Stimulated activated naive CD8-positive, alpha-beta T cell treated with anti-CD3 and anti-CD28 coated beads, Interleukin-15, Interleukin-2, amounts not matched to agents 100 ng/mL and 50 ng/mL, for 24 hours (primary cell): ENCODE data around the gene ZBTB24.
"Not testable (repeated sequence)": the region's sequence is repeated elsewhere in the genome, so short reads cannot be mapped to it uniquely, and the experiment has no call there.

Experiments used
- H3K27ac Mint-ChIP-seq: one replicate; pipeline ENCODE4 v1.8.0; 2021; ENCODE audit warnings: mild to moderate bottlenecking, mixed read lengths
- H3K27me3 Mint-ChIP-seq: one replicate; pipeline ENCODE4 v1.8.0; 2021; ENCODE audit warnings: mixed read lengths
- H3K36me3 Mint-ChIP-seq: one replicate; pipeline ENCODE4 v1.8.0; 2021; ENCODE audit warnings: low read depth, mixed read lengths
- H3K4me1 Mint-ChIP-seq: one replicate; pipeline ENCODE4 v1.8.0; 2021; ENCODE audit warnings: low read depth, mixed read lengths
- H3K4me3 Mint-ChIP-seq: one replicate; pipeline ENCODE4 v1.8.0; 2021; ENCODE audit warnings: mild to moderate bottlenecking, mixed read lengths
- H3K9me3 Mint-ChIP-seq: one replicate; pipeline ENCODE4 v1.8.0; 2021; ENCODE audit warnings: mixed read lengths

ZBTB24 gene

GRCh38 chr6:109466212-109466923 is 16.7 kb downstream of the ZBTB24 start:
- peaks cover 60% of the 10 kb centered on the region for H3K4me1 Mint-ChIP-seq
- H3K27me3 Mint-ChIP-seq = no peaks in the 10 kb centered on the region
- H3K9me3 Mint-ChIP-seq = peaks cover 3% of the 10 kb centered on the region
- no peak overlapping the region for H3K4me3 Mint-ChIP-seq
- peaks cover 96% of the 10 kb centered on the region for H3K36me3 Mint-ChIP-seq
- H3K27ac Mint-ChIP-seq = no peak overlapping the region

DNA sequence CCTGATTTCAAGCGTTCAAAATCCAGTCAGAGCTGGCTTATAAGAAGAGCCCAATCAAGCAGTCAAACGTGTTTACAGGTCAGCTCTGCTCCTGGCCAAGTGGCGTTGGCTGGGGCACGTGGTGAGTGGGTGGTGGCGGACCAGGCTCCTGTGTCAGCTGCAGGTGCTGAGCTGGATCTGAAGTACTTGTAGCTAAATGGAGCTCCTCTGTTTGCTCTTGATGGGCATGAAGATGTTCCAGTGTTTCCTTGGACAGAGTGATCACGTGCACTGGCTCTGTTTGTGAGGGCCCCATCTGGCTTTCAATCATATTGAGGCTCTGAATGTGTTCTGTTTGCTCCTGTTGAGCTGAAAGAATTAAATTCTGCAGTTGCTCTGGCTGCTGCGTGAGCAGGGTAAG is 17.2 kb downstream of the ZBTB24 start:
- Mint-ChIP-seq H3K4me1 (peaks cover 59% of the 10 kb centered on the region), H3K27me3 (no peaks in the 10 kb centered on the region), H3K27ac (no peak overlapping the region), H3K9me3 (peaks cover 3% of the 10 kb centered on the region), H3K36me3 (peaks cover 96% of the 10 kb centered on the region), H3K4me3 (no peak overlapping the region)

DNA sequence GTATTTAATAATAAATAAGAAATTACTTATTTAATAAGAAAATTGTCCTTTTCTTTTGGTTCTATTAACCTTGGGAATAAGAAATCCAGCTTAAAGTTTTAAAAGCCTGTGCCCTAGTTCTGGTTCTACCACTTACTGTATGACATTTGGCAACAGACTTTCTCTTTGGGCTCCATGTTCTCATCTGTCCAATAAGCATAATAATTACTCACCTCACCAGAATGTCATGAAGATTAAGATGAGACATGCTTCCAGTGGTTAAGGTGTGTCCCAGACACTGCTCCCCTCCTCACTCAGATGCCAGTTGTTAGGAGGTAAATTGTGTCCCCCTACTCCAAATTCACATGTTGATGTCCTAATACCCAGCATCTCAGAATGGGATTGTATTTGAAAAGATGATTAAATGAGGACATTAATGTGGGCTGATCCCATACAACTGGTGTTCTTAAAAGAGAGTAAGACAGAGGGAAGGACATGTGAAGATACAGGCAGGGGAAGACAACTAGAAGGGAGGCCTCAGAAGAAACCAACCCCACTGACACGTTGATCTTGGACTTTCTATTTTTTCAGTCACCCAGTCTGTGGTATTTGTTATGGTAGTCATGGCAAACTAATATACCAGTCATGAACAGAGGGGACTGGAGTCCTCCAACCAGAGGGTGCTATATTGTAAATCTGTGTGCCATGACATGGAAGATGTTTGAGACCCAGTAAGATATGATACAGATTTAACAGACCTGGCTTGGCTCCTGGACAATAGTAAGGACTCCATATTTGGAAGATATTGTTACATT is 21.1 kb downstream of the ZBTB24 start:
- H3K4me3 Mint-ChIP-seq = no peak overlapping the region

GRCh38 chr6:109461205-109461604 is 21.8 kb downstream of the ZBTB24 start:
- not testable (repeated sequence) for H3K9me3 Mint-ChIP-seq, H3K27me3 Mint-ChIP-seq, H3K4me3 Mint-ChIP-seq
- Mint-ChIP-seq H3K36me3 (peaks cover 59% of the 10 kb centered on the region), H3K27ac (peak overlapping the region; percentile 36), H3K4me1 (peaks cover 84% of the 10 kb centered on the region)

More for the DNA sequence above, 21.1 kb downstream of the ZBTB24 start:
- H3K4me1 Mint-ChIP-seq = peaks cover 77% of the 10 kb centered on the region
- H3K27ac Mint-ChIP-seq = peak overlapping the region; percentile 80
- H3K36me3 Mint-ChIP-seq = peaks cover 66% of the 10 kb centered on the region
- no peaks in the 10 kb centered on the region for H3K27me3 Mint-ChIP-seq
- H3K9me3 Mint-ChIP-seq = peaks cover 3% of the 10 kb centered on the region

GRCh38 chr6:109460161-109460829 is 22.7 kb downstream of the ZBTB24 start:
- Mint-ChIP-seq H3K27me3 (no peaks in the 10 kb centered on the region), H3K9me3 (peaks cover 3% of the 10 kb centered on the region), H3K36me3 (peaks cover 49% of the 10 kb centered on the region), H3K4me3 (no peak overlapping the region), H3K4me1 (peaks cover 76% of the 10 kb centered on the region), H3K27ac (peak overlapping the region; percentile 40)

DNA sequence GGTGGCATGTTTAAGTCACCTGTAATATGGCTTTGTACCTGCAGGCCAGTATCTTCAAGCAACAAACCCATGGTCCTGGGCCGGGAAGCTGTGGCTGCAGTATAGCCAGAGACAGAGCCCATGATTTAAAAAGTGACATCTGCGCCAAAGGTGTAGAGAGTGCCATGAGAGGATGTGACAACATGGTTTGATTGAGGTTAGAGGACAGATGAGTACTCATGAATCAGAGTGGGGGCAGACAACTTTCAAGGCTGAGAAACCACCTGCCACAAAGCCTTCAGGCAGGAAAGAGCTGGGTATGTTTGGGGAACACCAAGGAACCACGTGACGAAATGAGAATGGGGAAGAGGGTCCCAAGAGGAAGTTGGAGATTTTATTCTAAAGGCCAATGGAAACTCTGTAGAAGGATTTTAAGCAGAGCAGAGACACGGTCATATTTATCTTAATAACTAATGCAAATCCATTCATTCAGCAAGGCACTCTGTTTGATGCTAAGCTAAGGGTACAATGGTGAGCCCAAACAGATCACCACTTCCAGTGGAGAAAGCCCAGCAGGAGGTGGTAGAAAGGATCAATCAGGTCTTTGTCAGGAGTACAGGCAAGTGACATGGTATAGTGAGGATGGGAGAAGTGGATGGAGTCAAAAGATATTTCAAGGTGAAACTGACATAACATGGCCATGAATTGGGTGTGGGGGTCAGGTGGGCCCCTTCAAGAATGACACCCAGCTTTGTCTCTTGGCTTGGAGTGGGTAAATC is 24.1 kb downstream of the ZBTB24 start:
- Mint-ChIP-seq H3K27ac (peak overlapping the region; percentile 77), H3K36me3 (peaks cover 38% of the 10 kb centered on the region), H3K27me3 (no peaks in the 10 kb centered on the region), H3K4me1 (peaks cover 73% of the 10 kb centered on the region), H3K9me3 (peaks cover 3% of the 10 kb centered on the region), H3K4me3 (peak overlapping the region; percentile 18)

DNA sequence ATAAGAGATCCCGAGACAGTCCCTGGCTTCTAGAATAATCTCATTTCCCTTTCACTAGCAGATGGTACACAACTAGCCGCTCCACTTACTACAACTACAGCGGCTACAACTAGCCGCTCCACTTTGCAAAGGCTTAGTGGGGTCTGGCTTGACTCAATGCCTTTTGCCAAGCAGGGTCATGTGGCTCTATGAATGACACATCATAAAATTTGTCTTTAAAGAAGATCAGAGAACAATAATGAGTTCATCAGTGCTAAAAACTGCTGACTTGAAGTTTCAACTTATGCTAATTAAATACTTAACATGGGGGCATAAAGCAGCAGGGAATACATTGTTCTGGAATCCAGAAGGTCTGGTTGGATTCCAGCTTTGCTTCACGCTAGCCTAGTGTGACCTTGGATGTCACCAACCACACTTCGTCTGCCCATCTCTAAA is 25.4 kb downstream of the ZBTB24 start:
- Mint-ChIP-seq H3K27ac (no peak overlapping the region), H3K4me3 (peak overlapping the region; percentile 9)

DNA sequence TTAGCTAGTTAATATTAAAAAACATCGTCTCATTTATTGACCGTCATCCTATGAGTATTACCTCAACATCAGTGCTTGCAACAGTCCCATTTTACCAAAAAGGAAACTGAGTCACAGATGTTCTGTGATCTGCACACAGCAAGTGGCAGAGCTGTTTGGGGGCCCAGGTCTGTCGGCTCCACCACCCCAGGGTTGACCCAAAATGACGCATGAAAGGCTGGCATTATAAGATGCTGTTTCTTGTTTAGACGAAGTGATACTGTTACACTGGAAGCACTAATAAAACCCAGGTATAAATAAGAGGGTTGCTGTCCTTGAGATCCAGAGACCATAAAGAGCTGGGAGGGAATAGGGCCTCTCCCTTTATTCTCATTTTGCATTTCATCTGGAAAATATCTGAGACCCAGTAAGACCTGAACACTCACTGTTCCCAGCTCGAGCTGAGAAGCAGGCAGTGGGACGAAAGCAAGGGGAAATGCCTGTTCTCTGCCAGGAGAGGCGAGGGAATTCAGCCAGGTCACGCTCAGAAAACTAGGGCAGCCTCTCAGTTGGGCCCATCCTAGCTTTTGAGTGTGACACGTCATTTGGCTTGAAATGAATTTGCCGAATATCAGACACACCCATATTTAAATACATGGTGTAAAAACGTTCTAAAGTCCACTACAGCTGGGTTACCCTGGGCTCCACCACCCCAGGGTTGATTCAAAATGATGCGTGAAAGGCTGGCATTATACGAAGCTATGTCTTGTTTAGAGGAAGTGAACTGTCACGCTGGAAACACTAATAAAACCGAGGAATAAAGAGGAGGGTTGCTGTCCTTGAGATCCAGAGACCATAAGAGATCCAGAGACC is 26.1 kb downstream of the ZBTB24 start:
- Mint-ChIP-seq H3K4me3 (peak overlapping the region; percentile 44), H3K9me3 (peaks cover 2% of the 10 kb centered on the region), H3K27ac (no peak overlapping the region), H3K4me1 (peaks cover 79% of the 10 kb centered on the region), H3K27me3 (no peaks in the 10 kb centered on the region), H3K36me3 (peaks cover 20% of the 10 kb centered on the region)

More for the DNA sequence above, 25.4 kb downstream of the ZBTB24 start:
- H3K4me1 Mint-ChIP-seq = peaks cover 81% of the 10 kb centered on the region
- H3K27me3 Mint-ChIP-seq = no peaks in the 10 kb centered on the region
- peaks cover 3% of the 10 kb centered on the region for H3K9me3 Mint-ChIP-seq
- peaks cover 25% of the 10 kb centered on the region for H3K36me3 Mint-ChIP-seq

- H3K36me3 Mint-ChIP-seq = peaks cover 17% of the 10 kb centered on the region
- H3K9me3 Mint-ChIP-seq = no peaks in the 10 kb centered on the region
- H3K27ac Mint-ChIP-seq = peak overlapping the region; percentile 52
- H3K4me1 Mint-ChIP-seq = peaks cover 77% of the 10 kb centered on the region
- H3K4me3 Mint-ChIP-seq = peak overlapping the region; percentile 44
- H3K27me3 Mint-ChIP-seq = no peaks in the 10 kb centered on the region
These were observed 26.9 kb downstream of the ZBTB24 start for GRCh38 chr6:109456111-109456583.

DNA sequence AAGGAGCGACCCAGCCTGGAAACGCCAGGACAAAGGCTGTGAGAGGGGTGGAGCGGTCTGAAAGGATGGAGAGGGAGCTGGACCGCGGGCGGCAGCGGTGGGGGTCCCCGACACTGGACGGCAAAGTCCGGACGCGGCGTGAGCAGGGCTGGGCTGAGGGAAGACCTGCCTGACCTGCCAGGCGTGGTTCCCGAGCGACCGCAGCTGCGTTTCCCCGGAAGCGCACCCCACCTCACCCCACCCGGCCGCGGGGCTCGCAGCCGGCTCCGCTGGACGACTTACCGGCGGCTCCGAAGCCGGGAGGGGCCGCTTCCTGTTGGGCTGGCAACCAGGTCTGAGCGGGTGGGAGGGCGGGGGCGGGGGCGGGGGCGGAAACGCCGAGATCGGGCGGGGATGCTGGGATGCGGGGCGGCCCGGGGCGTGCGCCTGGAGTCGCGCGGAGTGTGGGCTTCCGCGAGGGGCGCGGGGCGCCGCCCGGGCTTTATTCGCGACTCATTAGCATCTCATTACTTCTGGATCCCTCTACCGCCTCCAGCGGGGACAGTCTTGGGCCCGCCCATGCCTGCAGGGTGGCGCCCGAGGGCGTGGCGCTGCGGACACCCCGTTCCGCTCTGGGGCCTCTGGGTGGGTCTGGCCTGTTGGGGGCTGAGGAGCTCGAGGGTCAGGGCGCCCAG is 27.4 kb downstream of the ZBTB24 start, which contains the start of gene MICAL1:
Gene MICAL1, minus strand, starts transcription at position 336 of the 674 bp plus-strand sequence. CDS start 1,576 bp downstream, outside the sequence.
- no peaks in the 10 kb centered on the region for H3K9me3 Mint-ChIP-seq
- H3K36me3 Mint-ChIP-seq = peaks cover 18% of the 10 kb centered on the region
- H3K4me3 Mint-ChIP-seq = peak within 1 kb of the TSS; percentile 84
- H3K27me3 Mint-ChIP-seq = no peaks in the 10 kb centered on the region
- peak within 1 kb of the TSS; percentile 90 for H3K27ac Mint-ChIP-seq
- peaks cover 76% of the 10 kb centered on the region for H3K4me1 Mint-ChIP-seq

- Mint-ChIP-seq H3K4me1 (peaks cover 76% of the 10 kb centered on the region), H3K27ac (peak overlapping the region; percentile 90), H3K36me3 (peaks cover 19% of the 10 kb centered on the region)
These were observed 28.3 kb downstream of the ZBTB24 start for GRCh38 chr6:109454496-109455436.

More at GRCh38 chr6:109454496-109455436, 28.3 kb downstream of the ZBTB24 start:
- Mint-ChIP-seq H3K9me3 (no peaks in the 10 kb centered on the region), H3K4me3 (peak overlapping the region; percentile 84), H3K27me3 (no peaks in the 10 kb centered on the region)
